Measurements from ENCODE around the gene CLEC14A. TPM values are rescaled to one million over a fixed set of nuclear protein-coding genes. Genes with fewer than 3 reads are reported as not detected.

The CLEC14A gene
- total RNA-seq, 1 donor from 2014 or later: 0.96 TPM

- Mint-ChIP-seq H3K9me3 (ENCODE audit: unreplicated experiment) (peaks cover 3% of the 10 kb centered on the region), H3K27me3 (ENCODE audit: unreplicated experiment) (no peaks in the 10 kb centered on the region), H3K27ac (ENCODE audit: unreplicated experiment) (no peak overlapping the region), H3K4me3 (ENCODE audit: unreplicated experiment) (no peak overlapping the region), H3K36me3 (ENCODE audit: unreplicated experiment) (no peaks in the 10 kb centered on the region), H3K4me1 (ENCODE audit: low read depth, unreplicated experiment) (no peaks in the 10 kb centered on the region)
- TF ChIP-seq CTCF (IDR thresholded peaks at IDR 0.05; ENCODE audit: partially characterized antibody, unreplicated experiment): no peak
- DNase-seq: no peak
Observed at GRCh38 chr14:38291681-38292467, 36.0 kb upstream of the CLEC14A start.

- Mint-ChIP-seq H3K27me3 (ENCODE audit: unreplicated experiment) (no peaks in the 10 kb centered on the region), H3K9me3 (ENCODE audit: unreplicated experiment) (peaks cover 3% of the 10 kb centered on the region), H3K27ac (ENCODE audit: unreplicated experiment) (no peak overlapping the region), H3K4me3 (ENCODE audit: unreplicated experiment) (no peak overlapping the region), H3K4me1 (ENCODE audit: low read depth, unreplicated experiment) (no peaks in the 10 kb centered on the region), H3K36me3 (ENCODE audit: unreplicated experiment) (no peaks in the 10 kb centered on the region)
- DNase-seq: no peak
- no peak for TF ChIP-seq CTCF (IDR thresholded peaks at IDR 0.05; ENCODE audit: partially characterized antibody, unreplicated experiment)
Observed at GRCh38 chr14:38290601-38291188, 34.8 kb upstream of the CLEC14A start.

GRCh38 chr14:38286452-38286851 lies 30.6 kb upstream of the CLEC14A start:
- Mint-ChIP-seq H3K27me3 (ENCODE audit: unreplicated experiment) (no peaks in the 10 kb centered on the region), H3K27ac (ENCODE audit: unreplicated experiment) (no peak overlapping the region), H3K9me3 (ENCODE audit: unreplicated experiment) (peaks cover 3% of the 10 kb centered on the region), H3K36me3 (ENCODE audit: unreplicated experiment) (no peaks in the 10 kb centered on the region), H3K4me1 (ENCODE audit: low read depth, unreplicated experiment) (no peaks in the 10 kb centered on the region), H3K4me3 (ENCODE audit: unreplicated experiment) (no peak overlapping the region)
- no peak for DNase-seq
- no peak for TF ChIP-seq CTCF (IDR thresholded peaks at IDR 0.05; ENCODE audit: partially characterized antibody, unreplicated experiment)

GRCh38 chr14:38285962-38286361 lies 30.1 kb upstream of the CLEC14A start:
- H3K27me3 Mint-ChIP-seq (ENCODE audit: unreplicated experiment): no peaks in the 10 kb centered on the region
- TF ChIP-seq CTCF (IDR thresholded peaks at IDR 0.05; ENCODE audit: partially characterized antibody, unreplicated experiment): no peak
- H3K9me3 Mint-ChIP-seq (ENCODE audit: unreplicated experiment): peaks cover 3% of the 10 kb centered on the region
- H3K4me3 Mint-ChIP-seq (ENCODE audit: unreplicated experiment): no peak overlapping the region
- H3K4me1 Mint-ChIP-seq (ENCODE audit: low read depth, unreplicated experiment): no peaks in the 10 kb centered on the region
- no peaks in the 10 kb centered on the region for H3K36me3 Mint-ChIP-seq (ENCODE audit: unreplicated experiment)
- no peak for DNase-seq
- H3K27ac Mint-ChIP-seq (ENCODE audit: unreplicated experiment): no peak overlapping the region

GRCh38 chr14:38282936-38283335 lies 27.0 kb upstream of the CLEC14A start:
- Mint-ChIP-seq H3K36me3 (ENCODE audit: unreplicated experiment) (no peaks in the 10 kb centered on the region), H3K4me3 (ENCODE audit: unreplicated experiment) (no peak overlapping the region), H3K27ac (ENCODE audit: unreplicated experiment) (no peak overlapping the region), H3K4me1 (ENCODE audit: low read depth, unreplicated experiment) (no peaks in the 10 kb centered on the region), H3K27me3 (ENCODE audit: unreplicated experiment) (no peaks in the 10 kb centered on the region), H3K9me3 (ENCODE audit: unreplicated experiment) (peaks cover 3% of the 10 kb centered on the region)
- TF ChIP-seq CTCF (IDR thresholded peaks at IDR 0.05; ENCODE audit: partially characterized antibody, unreplicated experiment): no peak
- no peak for DNase-seq

Measured in glutamatergic neuron (in vitro differentiated cells).